Mesothelial cell of epicardium (in vitro differentiated cells): Measurements from ENCODE around the gene KATNAL1. TPM values are rescaled to one million over a fixed set of nuclear protein-coding genes. Genes with fewer than 3 reads are reported as not detected.

Source experiments
- DNase-seq, 2 experiments: peaks; one replicate each; pipeline ENCODE4 v3.0.0; 2021; ENCODE audit warnings: low spot score in 2 of 2; ENCODE audit not compliant: unreplicated experiment in 2 of 2
- H3K27ac Mint-ChIP-seq: 2 replicates; pipeline ENCODE4 v1.8.0; 2021; ENCODE audit warnings: mixed read lengths
- H3K27me3 Mint-ChIP-seq: 2 replicates; pipeline ENCODE4 v1.8.0; 2021; ENCODE audit warnings: low read depth, mixed read lengths
- H3K36me3 Mint-ChIP-seq: 2 replicates; pipeline ENCODE4 v1.8.0; 2021; ENCODE audit warnings: mixed read lengths
- H3K4me1 Mint-ChIP-seq: 2 replicates; pipeline ENCODE4 v1.8.0; 2021; ENCODE audit warnings: mixed read lengths
- H3K4me3 Mint-ChIP-seq: 2 replicates; pipeline ENCODE4 v1.8.0; 2021; ENCODE audit warnings: mild to moderate bottlenecking, moderate library complexity, mixed read lengths
- H3K9me3 Mint-ChIP-seq: 2 replicates; pipeline ENCODE4 v1.8.0; 2021; ENCODE audit warnings: mixed read lengths
- CTCF ChIP-seq: fragments of 200-600 bp; sonication (generic); IDR thresholded peaks from one replicate; pipeline ENCODE4 v1.5.0; 2021; ENCODE audit warnings: antibody characterized with exemption; ENCODE audit not compliant: unreplicated experiment
- total RNA-seq: library from RNA; stranded (reverse); gene quantifications from 3 replicates; pipeline ENCODE4 v1.2.1, GENCODE V29; 2021

KATNAL1 gene
- total RNA-seq, 1 donor from 2014 or later = 26.8 TPM

DNA sequence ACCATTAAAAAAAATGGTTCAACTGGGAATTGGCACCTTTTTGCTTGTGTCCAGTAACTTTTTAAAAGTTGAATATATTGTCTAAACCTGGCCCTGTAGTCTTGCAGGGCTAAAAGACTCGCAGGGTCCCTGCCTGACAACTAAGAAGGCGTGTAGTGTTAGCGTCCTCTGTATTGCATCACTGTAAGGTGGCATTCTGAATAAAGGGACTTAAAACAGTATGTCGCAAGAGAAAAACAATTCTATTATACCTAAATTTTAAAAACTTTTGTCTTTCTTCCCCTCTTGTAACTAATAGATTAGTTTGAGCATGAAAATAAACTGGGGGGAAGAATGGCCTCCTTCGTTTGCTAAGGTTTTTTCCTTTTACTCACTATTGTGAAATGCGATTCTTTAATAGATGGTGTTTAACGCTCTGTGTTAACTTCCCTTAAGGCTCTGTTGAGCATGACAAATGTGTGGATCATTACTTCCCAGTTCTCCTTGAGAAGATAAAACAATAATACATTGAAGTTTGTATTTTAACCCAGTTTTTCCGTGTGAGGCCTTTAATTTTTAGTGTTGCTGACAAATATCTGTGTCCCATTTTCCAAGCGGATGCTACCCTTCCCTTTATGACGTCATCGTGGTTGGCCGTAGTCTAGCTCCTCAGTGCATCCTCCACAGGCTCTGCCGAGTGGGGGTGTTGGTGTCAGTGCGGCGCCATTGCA lies 134.6 kb downstream of the KATNAL1 start:
- Mint-ChIP-seq H3K27ac (peak overlapping the region; percentile 77), H3K36me3 (no peaks in the 10 kb centered on the region), H3K9me3 (no peaks in the 10 kb centered on the region), H3K27me3 (no peaks in the 10 kb centered on the region), H3K4me1 (peaks cover 25% of the 10 kb centered on the region), H3K4me3 (peak overlapping the region; percentile 20)
- TF ChIP-seq CTCF = no peak
- DNase-seq = no peak

GRCh38 chr13:30170569-30170968 lies 136.8 kb downstream of the KATNAL1 start:
- H3K36me3 Mint-ChIP-seq = no peaks in the 10 kb centered on the region
- peaks cover 25% of the 10 kb centered on the region for H3K4me1 Mint-ChIP-seq
- no peak for TF ChIP-seq CTCF
- H3K9me3 Mint-ChIP-seq = no peaks in the 10 kb centered on the region
- no peak overlapping the region for H3K4me3 Mint-ChIP-seq
- H3K27ac Mint-ChIP-seq = peak overlapping the region; percentile 22
- DNase-seq = no peak
- H3K27me3 Mint-ChIP-seq = peaks cover 2% of the 10 kb centered on the region

GRCh38 chr13:30169442-30169841 lies 137.9 kb downstream of the KATNAL1 start:
- Mint-ChIP-seq H3K27me3 (peaks cover 5% of the 10 kb centered on the region), H3K4me1 (peaks cover 25% of the 10 kb centered on the region), H3K27ac (no peak overlapping the region), H3K36me3 (no peaks in the 10 kb centered on the region), H3K4me3 (no peak overlapping the region), H3K9me3 (no peaks in the 10 kb centered on the region)
- no peak for DNase-seq
- no peak for TF ChIP-seq CTCF

DNA sequence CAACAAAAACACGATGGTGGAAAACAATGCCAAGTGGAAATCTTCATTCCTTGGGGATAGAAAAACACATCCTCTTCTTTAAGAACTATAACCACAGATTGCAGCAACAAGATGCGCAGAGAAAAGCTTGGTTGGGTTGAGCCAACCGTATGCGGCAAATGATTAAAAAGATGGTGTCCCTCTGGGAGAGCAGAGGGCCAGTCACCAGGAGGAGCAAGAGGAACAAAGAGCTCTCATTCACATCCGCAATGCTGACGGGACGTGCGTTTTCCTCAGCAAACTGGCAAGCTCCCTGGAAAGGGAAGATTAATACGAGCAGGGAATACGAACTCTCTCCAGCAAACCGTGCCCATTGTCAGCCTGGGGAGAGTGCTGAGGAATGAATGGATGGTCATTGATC lies 141.6 kb downstream of the KATNAL1 start:
- no peak overlapping the region for H3K4me3 Mint-ChIP-seq
- H3K27me3 Mint-ChIP-seq = peaks cover 6% of the 10 kb centered on the region
- no peak overlapping the region for H3K27ac Mint-ChIP-seq
- H3K9me3 Mint-ChIP-seq = peaks cover 3% of the 10 kb centered on the region
- H3K36me3 Mint-ChIP-seq = no peaks in the 10 kb centered on the region
- TF ChIP-seq CTCF = no peak
- no peak for DNase-seq
- peaks cover 9% of the 10 kb centered on the region for H3K4me1 Mint-ChIP-seq

DNA sequence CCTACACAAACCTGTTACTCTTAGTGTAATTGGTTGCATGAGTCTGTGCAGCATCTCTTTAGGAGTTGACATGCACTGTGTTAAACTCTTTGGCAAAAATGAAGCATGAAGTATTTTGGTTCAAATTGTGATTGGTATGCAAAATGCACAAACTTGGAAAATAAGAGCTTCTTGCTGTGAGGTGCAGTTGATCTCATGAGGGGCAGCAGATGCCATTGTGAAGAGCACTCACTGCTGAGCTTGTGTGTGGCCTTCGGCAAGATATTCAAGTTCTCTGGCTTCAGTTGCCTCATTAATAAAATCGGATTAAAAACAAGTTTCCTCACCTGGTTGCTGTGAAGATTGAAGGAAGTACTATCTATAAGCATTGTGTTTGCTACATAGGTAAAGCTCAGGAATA lies 142.3 kb downstream of the KATNAL1 start:
- H3K27ac Mint-ChIP-seq = no peak overlapping the region
- H3K27me3 Mint-ChIP-seq = peaks cover 6% of the 10 kb centered on the region
- H3K4me3 Mint-ChIP-seq = no peak overlapping the region
- DNase-seq = no peak
- no peak for TF ChIP-seq CTCF
- peaks cover 6% of the 10 kb centered on the region for H3K4me1 Mint-ChIP-seq
- no peaks in the 10 kb centered on the region for H3K36me3 Mint-ChIP-seq
- H3K9me3 Mint-ChIP-seq = peaks cover 3% of the 10 kb centered on the region
